Activated CD4-positive, CD25-positive, alpha-beta regulatory T cell treated with anti-CD3 and anti-CD28 coated beads, Interleukin-2, amount 50 U/mL, for 24 hours (primary cell): ENCODE results near the gene SCP2.

Experiments
- ATAC-seq, 2 donors: fragments of 150-1000 bp; cut with Tn5 transposase; one replicate each; pipeline ENCODE4 v1.10.0; 2021; ENCODE audit warnings: mild to moderate bottlenecking in 1 of 2, moderate library complexity in 1 of 2

The SCP2 gene, protein sequence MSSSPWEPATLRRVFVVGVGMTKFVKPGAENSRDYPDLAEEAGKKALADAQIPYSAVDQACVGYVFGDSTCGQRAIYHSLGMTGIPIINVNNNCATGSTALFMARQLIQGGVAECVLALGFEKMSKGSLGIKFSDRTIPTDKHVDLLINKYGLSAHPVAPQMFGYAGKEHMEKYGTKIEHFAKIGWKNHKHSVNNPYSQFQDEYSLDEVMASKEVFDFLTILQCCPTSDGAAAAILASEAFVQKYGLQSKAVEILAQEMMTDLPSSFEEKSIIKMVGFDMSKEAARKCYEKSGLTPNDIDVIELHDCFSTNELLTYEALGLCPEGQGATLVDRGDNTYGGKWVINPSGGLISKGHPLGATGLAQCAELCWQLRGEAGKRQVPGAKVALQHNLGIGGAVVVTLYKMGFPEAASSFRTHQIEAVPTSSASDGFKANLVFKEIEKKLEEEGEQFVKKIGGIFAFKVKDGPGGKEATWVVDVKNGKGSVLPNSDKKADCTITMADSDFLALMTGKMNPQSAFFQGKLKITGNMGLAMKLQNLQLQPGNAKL

DNA sequence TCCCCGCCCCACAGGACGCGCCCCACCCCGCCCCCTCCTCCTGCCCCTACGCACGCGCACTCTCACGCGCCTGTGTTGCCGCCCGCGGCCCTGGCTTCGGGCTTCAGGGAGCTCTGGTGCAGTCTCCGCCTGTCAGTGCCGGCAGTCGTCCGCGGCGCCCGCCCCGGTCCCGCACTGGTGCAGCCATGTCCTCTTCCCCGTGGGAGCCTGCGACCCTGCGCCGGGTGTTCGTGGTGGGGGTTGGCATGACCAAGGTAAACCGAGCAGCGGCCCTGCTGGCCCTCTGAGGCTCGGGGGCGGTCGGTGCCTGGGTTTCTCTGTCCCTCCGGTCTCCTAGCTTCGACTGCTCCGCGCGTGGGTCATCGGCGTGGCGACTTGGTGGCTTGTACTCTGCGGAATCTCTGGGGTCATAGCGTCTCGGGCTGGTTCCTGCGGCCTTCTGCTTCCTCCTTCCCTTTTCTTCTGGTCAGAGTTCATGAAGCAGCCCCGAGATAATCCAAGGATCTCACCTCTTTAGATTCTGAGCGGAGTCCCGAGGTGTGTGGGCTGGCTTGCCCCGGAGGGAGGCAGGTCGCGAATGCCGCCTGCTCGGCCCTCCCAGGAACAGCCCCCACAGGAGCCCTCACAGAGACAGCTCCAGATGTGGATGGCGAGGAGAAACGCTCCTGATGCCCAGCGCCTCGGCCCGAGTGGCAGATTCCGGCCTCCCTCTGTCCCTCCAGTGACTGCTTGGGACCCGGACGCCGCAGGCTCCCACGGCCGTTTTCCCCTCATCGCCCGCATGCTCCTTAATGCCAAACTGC lies at the start of gene SCP2:
TSS of gene SCP2 (plus strand) at position 65 of the 803 bp plus-strand sequence. CDS start at position 186, 121 bp downstream.
- peak; percentile 92 for ATAC-seq

- ATAC-seq = no peak
Measured at GRCh38 chr1:52877554-52877953, 49.5 kb upstream of the SCP2 start.

- no peak for ATAC-seq
Measured at GRCh38 chr1:52880206-52880605, 46.9 kb upstream of the SCP2 start.

- ATAC-seq = no peak
Measured at GRCh38 chr1:52887483-52887882, 39.6 kb upstream of the SCP2 start.

DNA sequence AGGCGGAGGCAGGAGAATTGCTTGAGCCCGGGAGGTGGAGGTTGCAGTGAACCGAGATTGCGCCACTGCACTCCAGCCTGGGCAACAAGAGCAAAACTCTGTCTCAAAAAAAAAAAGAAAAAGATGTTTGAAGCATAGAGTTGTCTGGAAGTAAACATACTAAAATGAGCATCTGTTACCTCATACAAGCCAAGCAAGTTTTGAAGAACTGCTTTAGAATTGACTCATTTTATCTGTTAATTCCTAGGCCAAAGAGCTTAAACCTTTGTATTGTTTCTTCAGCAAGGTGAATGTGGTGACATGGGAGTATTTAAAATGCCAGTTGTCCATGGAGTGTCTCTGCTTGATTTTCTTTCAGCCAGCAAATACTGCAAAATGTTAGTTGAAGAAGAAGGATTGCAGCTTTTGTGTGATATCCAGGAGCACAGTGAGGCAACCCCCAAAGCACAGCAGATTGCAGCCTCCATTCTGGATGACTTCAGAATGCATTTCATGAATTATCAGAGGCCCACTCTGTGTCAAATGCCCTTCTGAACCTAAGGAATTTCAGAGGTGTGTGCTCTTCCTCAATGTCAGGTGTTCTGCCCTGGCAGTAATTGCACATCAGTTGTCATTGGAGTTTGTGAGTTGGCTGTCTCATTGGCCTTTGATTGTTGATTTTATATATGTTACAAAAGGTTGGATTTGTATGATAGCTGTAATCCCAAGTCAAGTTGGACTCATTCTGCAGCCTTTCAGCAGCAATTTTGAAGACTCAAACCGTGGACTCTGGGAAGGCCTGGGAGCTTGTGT lies 34.5 kb upstream of the SCP2 start:
- no peak for ATAC-seq

DNA sequence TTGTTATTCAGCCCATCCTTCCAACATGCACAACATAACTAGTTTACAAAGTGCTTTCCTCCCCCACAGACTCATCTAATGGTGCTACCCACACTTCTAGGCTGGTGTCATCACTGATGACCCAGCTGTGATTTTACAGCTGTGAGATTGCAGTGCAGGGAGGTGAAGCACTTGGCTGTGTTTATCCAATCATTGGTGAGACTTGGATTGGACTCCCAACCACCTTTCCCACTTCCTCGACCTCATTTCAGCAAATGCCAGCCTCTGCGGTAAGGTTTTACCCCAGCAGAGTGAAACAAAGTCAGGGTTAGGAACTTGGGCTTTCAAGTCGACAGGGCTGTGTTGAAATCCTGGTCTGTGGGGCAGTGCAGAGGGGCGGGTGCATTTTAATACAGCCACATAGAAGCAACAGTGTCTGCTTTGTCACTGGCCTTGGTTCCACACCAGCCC lies 27.6 kb upstream of the SCP2 start:
- ATAC-seq = no peak

GRCh38 chr1:52900402-52900801 lies 26.7 kb upstream of the SCP2 start:
- ATAC-seq = no peak

DNA sequence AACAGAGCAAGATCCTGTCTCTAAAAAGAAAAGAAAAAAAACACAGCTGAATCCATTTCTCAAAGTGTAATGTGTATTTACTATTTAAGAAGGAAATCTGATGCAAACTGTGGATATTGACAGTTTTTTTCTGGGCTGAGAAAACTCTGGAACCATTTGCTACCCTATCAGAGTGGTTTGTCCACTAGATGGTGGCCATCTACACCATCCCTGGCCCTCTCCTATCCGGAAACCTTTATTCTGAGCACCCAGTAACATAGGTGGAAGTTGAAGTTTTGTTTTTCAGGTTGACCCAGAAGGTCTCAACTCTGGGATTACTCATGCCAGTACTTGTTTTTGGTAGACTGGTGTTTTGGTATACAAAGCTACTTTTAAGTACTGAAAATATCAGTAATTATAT lies 25.7 kb upstream of the SCP2 start:
- ATAC-seq = no peak

DNA sequence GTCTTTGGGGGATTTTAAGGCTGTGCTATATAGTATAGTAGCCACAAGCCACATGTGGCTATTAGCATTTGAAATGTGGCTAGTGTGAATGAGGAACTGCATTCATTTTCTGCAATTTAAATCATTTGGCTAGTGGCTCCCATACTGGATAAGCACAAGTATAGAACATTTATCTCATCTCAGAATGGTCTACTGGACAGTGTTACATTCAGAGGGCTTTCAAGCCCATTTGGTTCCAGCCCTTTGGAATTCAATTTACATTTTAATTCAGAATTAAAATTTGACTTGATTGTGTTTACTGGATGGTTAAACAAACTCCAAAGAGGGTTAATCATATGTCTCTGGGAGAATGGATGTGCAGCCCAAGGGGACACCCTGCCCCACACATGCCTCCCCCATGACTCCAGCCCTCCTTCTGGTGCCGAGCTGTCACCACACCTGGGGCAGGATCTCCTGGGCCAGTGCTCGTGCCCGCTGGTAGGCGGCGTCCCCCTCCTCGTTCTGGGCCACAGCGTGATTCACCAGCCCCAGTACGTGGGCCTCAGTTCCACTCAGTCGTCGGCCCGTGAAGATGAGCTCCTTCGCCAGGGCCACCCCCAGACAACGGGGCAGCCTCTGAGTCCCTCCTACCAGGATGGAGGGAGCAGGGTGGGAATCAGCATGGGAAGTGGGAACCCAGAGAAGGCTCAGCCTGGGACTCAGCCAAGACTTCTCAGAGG lies 22.7 kb upstream of the SCP2 start:
- ATAC-seq = no peak

GRCh38 chr1:52904927-52905698 lies 22.0 kb upstream of the SCP2 start:
- no peak for ATAC-seq

- no peak for ATAC-seq
Measured at GRCh38 chr1:52906135-52906603, 20.9 kb upstream of the SCP2 start.

DNA sequence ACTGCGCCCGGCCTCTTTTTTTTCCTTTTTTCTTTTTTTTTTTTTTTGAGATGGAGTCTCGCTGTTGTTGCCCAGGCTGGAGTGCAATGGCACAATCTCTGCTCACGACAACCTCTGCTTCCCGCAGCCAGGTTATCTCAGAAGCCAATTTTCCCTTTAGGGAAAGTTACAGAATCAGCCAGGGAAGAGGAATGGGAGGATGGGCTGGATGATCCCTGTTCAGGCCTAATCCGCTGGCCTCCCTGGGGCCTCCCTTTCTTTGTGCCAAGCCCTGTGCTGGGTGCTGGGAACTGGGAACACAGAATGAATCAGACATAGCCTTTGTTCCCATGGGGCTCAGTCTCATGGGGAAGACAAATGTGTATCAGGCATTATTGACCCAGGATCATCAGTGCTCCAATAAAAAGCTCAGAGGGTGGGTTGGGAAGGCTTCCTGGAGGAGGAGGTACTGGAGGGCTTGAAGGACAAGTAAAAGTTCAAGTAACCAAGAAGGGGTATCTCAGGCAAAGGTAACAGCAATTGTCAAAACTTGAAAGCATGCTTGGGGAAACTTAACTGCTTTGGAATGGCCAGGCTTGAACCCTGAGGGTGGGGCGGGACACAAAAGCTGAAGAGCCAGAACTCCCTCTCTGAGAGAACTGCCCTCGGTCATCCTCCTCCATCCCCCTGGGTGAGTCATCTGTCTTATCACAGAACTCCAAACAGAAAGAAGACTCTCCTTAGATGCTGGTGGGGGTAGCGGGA lies 19.8 kb upstream of the SCP2 start:
- no peak for ATAC-seq

GRCh38 chr1:52907812-52908153 lies 19.3 kb upstream of the SCP2 start:
- no peak for ATAC-seq

DNA sequence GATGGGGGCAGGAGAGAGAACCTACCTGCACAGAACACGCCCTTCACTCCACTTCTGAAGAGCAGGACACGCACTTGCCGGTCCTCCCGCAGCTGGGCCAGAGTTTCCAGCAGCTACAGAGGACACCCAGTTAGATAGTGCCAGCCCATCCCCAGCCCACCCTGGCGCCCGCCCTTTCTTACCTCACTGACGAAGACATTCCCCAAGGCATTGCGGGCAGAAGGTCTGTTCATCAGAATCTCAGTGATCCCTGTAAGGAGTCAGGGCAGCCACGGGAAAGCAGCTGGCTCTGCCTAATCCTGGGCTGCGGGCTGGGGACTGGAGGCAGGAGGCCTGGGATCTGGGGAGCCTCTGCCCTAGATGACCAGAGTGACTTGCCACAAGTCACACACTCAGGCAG lies 15.5 kb upstream of the SCP2 start:
- no peak for ATAC-seq

- ATAC-seq = no peak
Measured at GRCh38 chr1:52913014-52913413, 14.1 kb upstream of the SCP2 start.

- ATAC-seq = no peak
Measured at GRCh38 chr1:52913537-52913936, 13.5 kb upstream of the SCP2 start.

DNA sequence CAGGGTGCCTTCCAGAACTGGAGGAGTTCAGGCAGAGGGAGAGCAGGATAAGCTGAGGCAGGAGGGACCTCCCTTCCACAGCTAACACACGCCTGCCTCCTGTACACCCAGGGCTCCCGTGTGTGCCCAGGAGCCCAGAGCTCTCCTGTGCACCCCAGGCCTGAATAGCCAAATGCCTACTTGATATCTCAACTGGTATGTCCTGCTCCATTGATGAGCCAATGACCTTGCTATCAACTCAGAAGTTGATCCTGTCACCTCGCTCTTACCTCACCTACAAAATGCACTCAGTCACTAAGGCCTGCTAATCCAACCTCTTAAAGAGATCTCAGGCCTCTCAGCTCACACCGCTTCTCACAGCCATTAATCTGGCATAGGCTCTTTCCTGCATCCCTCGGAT lies 12.6 kb upstream of the SCP2 start:
- no peak for ATAC-seq

DNA sequence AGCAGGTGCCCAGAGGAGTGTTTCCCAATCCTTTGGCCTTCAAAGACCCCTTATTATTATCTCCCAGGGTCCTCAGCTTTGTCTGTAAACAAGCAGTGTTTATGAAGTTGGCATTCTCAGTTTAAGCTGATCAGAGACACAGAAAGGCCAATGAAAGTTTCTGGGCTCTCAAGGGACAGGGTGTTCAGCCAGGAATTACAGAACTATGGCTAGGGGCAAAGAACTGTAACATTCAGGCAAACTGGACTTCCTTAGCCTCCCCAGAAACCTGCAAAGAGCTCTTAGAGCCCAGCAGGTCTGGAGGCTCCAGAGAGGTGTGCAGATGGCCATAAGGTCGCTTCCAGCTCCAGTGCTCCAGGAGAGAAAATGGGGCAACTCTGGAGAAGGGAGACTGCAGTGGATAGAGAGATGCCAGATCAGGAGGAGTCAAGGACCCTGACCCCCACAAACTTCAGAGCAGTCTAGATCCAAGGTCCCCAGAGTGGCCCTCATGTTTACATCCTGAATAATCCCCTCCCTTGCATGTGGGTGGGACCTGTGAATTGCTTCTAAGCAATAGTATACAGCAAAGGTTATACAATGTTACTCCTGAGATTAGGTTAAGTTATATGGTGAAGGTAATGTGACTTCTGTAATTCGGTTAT lies 11.7 kb upstream of the SCP2 start:
- ATAC-seq = no peak

GRCh38 chr1:52915855-52916220 lies 11.2 kb upstream of the SCP2 start:
- ATAC-seq = no peak
